H1 (cell line): ENCODE measurements around the gene C14orf119. TPM values are rescaled to one million over a fixed set of nuclear protein-coding genes. Genes with fewer than 3 reads are reported as not detected.

Experiments
- CREB1 ChIP-seq: IDR thresholded peaks from 2 replicates; pipeline ENCODE4 v1.6.1; 2012; ENCODE audit warnings: inconsistent platforms
- KDM4A ChIP-seq: IDR thresholded peaks from one replicate; pipeline ENCODE4 v1.7.1; 2012; ENCODE audit warnings: low read depth, mild to moderate bottlenecking, moderate library complexity, low read length, inconsistent platforms; ENCODE audit not compliant: severe bottlenecking
- POLR2A ChIP-seq, 2 experiments: IDR thresholded peaks; 1 replicate in 1 of 2; 2 replicates in 1 of 2; pipeline ENCODE4 v1.6.1; 2011; ENCODE audit warnings: low read depth in 2 of 2, low read length in 2 of 2, mild to moderate bottlenecking in 2 of 2; ENCODE audit errors: control extremely low read depth in 1 of 2
- SP4 ChIP-seq: IDR thresholded peaks from 2 replicates; pipeline ENCODE4 v1.6.1; 2012; ENCODE audit warnings: low read length, inconsistent platforms
- ZNF274 ChIP-seq: IDR thresholded peaks from 2 replicates; pipeline ENCODE4 v1.7.0; 2012; ENCODE audit warnings: low read length, borderline replicate concordance; ENCODE audit errors: extremely low read depth
- polyA plus RNA-seq, 7 experiments: library from polyadenylated mRNA; depleted of rRNA in 3 of 7; stranded (reverse) in 5 of 7; unstranded in 2 of 7; fragments of >200 nt in 5 of 7; fragments of 200-250 nt in 2 of 7; gene quantifications; 1 replicate in 5 of 7; 2 replicates in 1 of 7; 4 replicates in 1 of 7; pipeline versions ENCODE4 v1.2.1 to v1.2.3, GENCODE V29; 2011 to 2013; ENCODE audit warnings: missing spikeins in 2 of 7, mixed read lengths in 2 of 7
- total RNA-seq: library from RNA; stranded (reverse); fragmentation: NEBNext Ultra II Directional; extraction: Animal tissue kit (Norgen Biotek cat#: 25700); gene quantifications from 2 replicates; pipeline ENCODE4 v1.2.1, GENCODE V29; 2021
- TF ChIP-seq, protein P1 (sequence below): IDR thresholded peaks from 2 replicates; pipeline ENCODE4 v1.6.1; 2012; ENCODE audit warnings: inconsistent platforms

The C14orf119 gene
- total and polyA plus RNA-seq, 2 of the 8 experiments (the other 6 are each of a cell fraction or from before 2014, with no cell fraction given) = 78.1 to 94.0 TPM

DNA sequence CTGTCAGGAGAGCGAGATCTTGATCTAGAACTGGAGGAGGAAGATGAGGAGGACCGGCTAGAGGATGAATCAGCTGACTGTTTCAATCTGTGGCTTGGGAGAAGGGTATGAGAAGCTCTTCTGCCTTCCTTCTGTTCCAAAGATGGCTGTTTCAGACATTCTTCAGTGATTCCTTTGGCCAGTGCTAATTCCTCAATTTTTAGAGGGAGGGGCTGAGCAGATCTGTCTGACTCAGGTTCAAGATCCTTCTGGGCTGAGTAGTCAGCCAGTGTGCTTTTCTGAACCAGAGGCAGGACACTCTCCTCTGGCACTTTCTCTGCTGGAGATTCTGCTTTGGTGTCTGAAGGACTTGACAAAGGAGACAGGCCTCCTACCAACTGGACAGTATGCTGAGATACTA, 15.6 kb upstream of the C14orf119 start (continued):
- TF ChIP-seq SP4 (no peak), CREB1 (no peak), KDM4A (no peak), ZNF274 (no peak), POLR2A (IDR thresholded peaks at IDR 0.05; ENCODE audit: control extremely low read depth in 1 of 2, low read depth in 2 of 2, low read length in 2 of 2) (no peak)
- TF ChIP-seq, protein P1, sequence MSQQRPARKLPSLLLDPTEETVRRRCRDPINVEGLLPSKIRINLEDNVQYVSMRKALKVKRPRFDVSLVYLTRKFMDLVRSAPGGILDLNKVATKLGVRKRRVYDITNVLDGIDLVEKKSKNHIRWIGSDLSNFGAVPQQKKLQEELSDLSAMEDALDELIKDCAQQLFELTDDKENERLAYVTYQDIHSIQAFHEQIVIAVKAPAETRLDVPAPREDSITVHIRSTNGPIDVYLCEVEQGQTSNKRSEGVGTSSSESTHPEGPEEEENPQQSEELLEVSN = no peak
